ENCODE measurements around the gene RAB40B. TPM values are rescaled to one million over a fixed set of nuclear protein-coding genes. Genes with fewer than 3 reads are reported as not detected.

The RAB40B gene
- total RNA-seq, 1 experiment from 2014 or later: 3.2 TPM

DNA sequence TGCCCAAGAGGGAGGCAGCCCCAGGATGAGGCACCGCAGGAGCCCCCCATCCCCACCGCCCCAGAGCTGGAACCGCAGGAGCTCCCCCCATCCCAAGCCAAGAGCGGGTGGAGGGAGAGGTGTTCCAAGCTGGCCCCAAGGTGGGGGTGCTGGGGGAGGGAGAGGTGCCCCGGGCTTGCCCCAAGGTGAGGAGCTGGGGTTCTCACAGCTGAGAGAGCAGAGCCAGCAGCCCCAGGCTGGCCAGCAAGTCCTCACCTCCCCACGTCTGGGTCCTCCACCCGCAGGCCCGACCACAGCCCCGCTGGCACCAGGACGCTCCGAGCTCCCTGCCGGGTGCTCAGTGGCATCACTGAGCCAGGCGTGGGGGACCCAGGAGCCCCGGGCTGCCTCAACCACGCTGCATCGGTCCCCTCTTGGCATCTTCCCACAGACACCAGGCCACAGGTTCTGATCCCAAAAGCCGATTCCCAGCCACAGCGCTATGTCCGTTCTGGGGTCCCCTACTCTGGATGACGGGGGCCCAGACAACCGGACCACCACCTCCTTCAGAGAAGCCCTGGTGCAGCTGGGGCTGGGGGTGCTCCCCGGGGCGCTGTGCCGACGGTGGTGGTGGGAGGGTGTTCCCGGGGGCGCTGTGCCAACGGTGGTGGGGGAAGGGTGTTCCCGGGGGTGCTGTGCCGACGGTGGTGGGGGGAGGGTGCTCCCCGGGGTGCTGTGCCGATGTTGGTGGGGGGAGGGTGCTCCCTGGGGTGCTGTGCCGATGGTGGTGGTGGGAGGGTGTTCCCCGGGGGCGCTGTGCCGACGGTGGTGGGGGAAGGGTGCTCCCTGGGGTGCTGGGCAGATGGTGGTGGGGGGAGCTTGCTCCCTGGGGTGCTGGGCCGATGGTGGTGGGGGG lies 34.9 kb downstream of the RAB40B start:
- Histone ChIP-seq H3K27me3 (replicated peaks; ENCODE audit: insufficient read depth, low read depth, low read length, poor library complexity) (no peaks in the 10 kb centered on the region), H3K4me1 (ENCODE audit: insufficient read depth, low read length, poor library complexity, severe bottlenecking) (peaks cover 8% of the 10 kb centered on the region), H3K36me3 (ENCODE audit: insufficient read depth, low read length, poor library complexity, severe bottlenecking) (no peaks in the 10 kb centered on the region), H3K4me3 (ENCODE audit: low read depth, low read length, poor library complexity, severe bottlenecking) (no peak overlapping the region), H3K9me3 (ENCODE audit: low read depth, low read length, poor library complexity, severe bottlenecking) (no peaks in the 10 kb centered on the region), H3K27ac (ENCODE audit: low read depth, low read length, poor library complexity, severe bottlenecking) (no peak overlapping the region)
- intact Hi-C loops (cut with micrococcal nuclease; ENCODE audit: unreplicated experiment): no loop called here
- POLR2A ChIA-PET (ENCODE audit: low non-redundant PET): no interaction called here
- CTCF ChIA-PET: no interaction called here
- no peak for TF ChIP-seq EZH2 (IDR thresholded peaks at IDR 0.05; ENCODE audit: borderline replicate concordance, low read depth, low read length, poor library complexity, severe bottlenecking)
- TF ChIP-seq, protein P1, sequence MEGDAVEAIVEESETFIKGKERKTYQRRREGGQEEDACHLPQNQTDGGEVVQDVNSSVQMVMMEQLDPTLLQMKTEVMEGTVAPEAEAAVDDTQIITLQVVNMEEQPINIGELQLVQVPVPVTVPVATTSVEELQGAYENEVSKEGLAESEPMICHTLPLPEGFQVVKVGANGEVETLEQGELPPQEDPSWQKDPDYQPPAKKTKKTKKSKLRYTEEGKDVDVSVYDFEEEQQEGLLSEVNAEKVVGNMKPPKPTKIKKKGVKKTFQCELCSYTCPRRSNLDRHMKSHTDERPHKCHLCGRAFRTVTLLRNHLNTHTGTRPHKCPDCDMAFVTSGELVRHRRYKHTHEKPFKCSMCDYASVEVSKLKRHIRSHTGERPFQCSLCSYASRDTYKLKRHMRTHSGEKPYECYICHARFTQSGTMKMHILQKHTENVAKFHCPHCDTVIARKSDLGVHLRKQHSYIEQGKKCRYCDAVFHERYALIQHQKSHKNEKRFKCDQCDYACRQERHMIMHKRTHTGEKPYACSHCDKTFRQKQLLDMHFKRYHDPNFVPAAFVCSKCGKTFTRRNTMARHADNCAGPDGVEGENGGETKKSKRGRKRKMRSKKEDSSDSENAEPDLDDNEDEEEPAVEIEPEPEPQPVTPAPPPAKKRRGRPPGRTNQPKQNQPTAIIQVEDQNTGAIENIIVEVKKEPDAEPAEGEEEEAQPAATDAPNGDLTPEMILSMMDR (conservative IDR thresholded peaks at IDR 0.05; ENCODE audit: low read depth, low read length): no peak
- no TSS peak for BruUV-seq (replicated peaks)
- DNase-seq (ENCODE audit: low spot score): no peak

DNA sequence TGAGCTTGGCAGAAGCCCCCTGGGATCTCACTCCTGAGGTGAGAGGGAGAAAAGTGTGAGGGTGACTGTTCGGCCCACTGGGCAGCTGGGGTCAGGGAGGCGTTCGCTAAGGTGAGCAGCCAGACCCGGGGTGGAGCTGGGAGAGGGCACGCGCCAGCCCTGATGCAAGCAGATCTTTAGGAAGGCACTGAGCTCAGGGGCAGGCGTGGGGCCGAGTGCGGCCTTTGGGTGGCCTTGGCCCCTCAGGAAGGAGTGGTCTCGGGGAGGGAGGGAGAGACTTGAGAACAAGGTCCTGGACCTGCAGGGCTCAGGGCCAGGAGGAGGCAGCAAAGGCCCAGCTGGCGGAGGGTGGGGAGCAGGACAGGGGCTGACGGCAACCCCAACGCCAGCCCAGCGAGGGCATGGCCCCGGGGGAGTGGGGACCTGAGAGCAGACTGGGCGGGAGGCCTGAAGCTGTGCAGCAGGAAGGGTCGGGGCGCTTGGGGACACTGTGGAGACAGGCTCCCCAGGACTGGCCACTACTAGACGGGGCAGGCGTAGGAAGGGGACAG lies 35.7 kb downstream of the RAB40B start:
- H3K27ac ChIP-seq (ENCODE audit: low read depth, low read length, poor library complexity, severe bottlenecking): no peak overlapping the region
- ChIA-PET CTCF (no interaction called here), POLR2A (ENCODE audit: low non-redundant PET) (no interaction called here)
- no peak overlapping the region for H3K4me3 ChIP-seq (ENCODE audit: low read depth, low read length, poor library complexity, severe bottlenecking)
- H3K36me3 ChIP-seq (ENCODE audit: insufficient read depth, low read length, poor library complexity, severe bottlenecking): no peaks in the 10 kb centered on the region
- no peak for TF ChIP-seq EZH2 (IDR thresholded peaks at IDR 0.05; ENCODE audit: borderline replicate concordance, low read depth, low read length, poor library complexity, severe bottlenecking)
- TF ChIP-seq, protein P1 (conservative IDR thresholded peaks at IDR 0.05; ENCODE audit: low read depth, low read length): no peak
- H3K27me3 ChIP-seq (replicated peaks; ENCODE audit: insufficient read depth, low read depth, low read length, poor library complexity): no peaks in the 10 kb centered on the region
- no peak for DNase-seq (ENCODE audit: low spot score)
- BruUV-seq (replicated peaks): no TSS peak
- H3K4me1 ChIP-seq (ENCODE audit: insufficient read depth, low read length, poor library complexity, severe bottlenecking): peaks cover 8% of the 10 kb centered on the region
- intact Hi-C loops (cut with micrococcal nuclease; ENCODE audit: unreplicated experiment): no loop called here
- no peaks in the 10 kb centered on the region for H3K9me3 ChIP-seq (ENCODE audit: low read depth, low read length, poor library complexity, severe bottlenecking)

DNA sequence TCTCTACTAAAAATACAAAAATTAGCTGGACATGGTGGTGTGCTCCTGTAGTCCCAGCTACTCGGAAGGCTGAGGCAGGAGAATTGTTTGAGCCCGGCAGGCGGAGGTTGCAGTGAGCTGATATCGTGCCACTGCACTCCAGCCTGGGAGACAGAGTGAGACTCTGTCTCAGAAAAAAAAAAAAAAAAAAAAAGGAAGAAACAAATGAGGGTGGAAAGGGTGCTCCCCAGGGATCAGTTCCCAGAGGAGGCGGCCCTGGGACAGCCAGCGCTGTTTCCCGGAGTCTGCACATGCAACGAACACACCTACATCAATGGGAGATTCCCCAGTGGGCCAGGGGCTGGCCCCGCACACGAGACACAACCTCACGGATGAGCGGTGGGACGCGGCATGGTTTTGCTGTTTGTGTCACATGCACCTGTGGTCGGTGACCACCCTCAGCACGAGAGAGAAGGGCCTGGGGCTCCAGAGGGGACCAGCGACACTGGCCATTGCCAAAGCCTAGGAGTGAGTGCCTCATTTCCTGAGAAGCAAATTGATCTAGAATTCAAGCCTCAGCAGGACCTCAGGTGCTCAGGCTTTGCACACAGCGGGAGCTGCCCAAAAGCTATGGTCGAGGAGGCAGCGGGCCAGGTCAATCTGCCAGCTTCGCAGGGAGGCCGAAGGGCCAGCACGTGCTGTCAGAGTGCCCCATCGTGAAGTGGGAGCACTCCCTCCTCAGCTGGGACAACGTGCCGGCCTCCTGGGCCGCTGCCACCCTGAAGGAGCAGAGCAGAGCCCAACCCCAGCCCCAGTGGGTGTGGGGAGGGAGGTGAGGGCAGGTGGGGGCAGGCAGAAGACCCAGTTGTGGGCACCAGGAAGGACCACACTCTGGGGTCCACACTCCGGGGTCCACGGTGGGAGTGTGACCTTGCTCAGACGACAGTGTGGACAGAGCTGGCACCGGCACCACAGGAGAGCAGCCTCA lies 36.5 kb downstream of the RAB40B start:
- BruUV-seq (replicated peaks): no TSS peak
- CTCF ChIA-PET: no interaction called here
- intact Hi-C loops (cut with micrococcal nuclease; ENCODE audit: unreplicated experiment): no loop called here

More for the DNA sequence above, 36.5 kb downstream of the RAB40B start:
- Histone ChIP-seq H3K36me3 (ENCODE audit: insufficient read depth, low read length, poor library complexity, severe bottlenecking) (no peaks in the 10 kb centered on the region), H3K9me3 (ENCODE audit: low read depth, low read length, poor library complexity, severe bottlenecking) (no peaks in the 10 kb centered on the region), H3K4me1 (ENCODE audit: insufficient read depth, low read length, poor library complexity, severe bottlenecking) (peaks cover 8% of the 10 kb centered on the region), H3K27me3 (replicated peaks; ENCODE audit: insufficient read depth, low read depth, low read length, poor library complexity) (no peaks in the 10 kb centered on the region), H3K27ac (ENCODE audit: low read depth, low read length, poor library complexity, severe bottlenecking) (no peak overlapping the region), H3K4me3 (ENCODE audit: low read depth, low read length, poor library complexity, severe bottlenecking) (no peak overlapping the region)
- no peak for DNase-seq (ENCODE audit: low spot score)
- POLR2A ChIA-PET (ENCODE audit: low non-redundant PET): no interaction called here
- TF ChIP-seq EZH2 (IDR thresholded peaks at IDR 0.05; ENCODE audit: borderline replicate concordance, low read depth, low read length, poor library complexity, severe bottlenecking): no peak
- TF ChIP-seq, protein P1 (conservative IDR thresholded peaks at IDR 0.05; ENCODE audit: low read depth, low read length): no peak
